Measurements from ENCODE around the gene IMPACT.
A peak's percentile ranks its signal among the peaks of the same experiment; 100 is the strongest.

The IMPACT gene

GRCh38 chr18:24446953-24447538 lies 20.6 kb downstream of the IMPACT start:
- Histone ChIP-seq H3K27me3 (replicated peaks; ENCODE audit: control insufficient read depth, insufficient read depth, low read length, poor library complexity, severe bottlenecking) (no peaks in the 10 kb centered on the region), H3K27ac (ENCODE audit: insufficient read depth, low read length, poor library complexity, severe bottlenecking) (no peak overlapping the region), H3K4me3 (ENCODE audit: insufficient read depth, low read depth, low read length, poor library complexity, severe bottlenecking) (no peak overlapping the region), H3K9me3 (ENCODE audit: control insufficient read depth, low read length) (no peaks in the 10 kb centered on the region), H3K36me3 (ENCODE audit: control insufficient read depth, insufficient read depth, low read length) (peaks cover 21% of the 10 kb centered on the region), H3K4me1 (ENCODE audit: control insufficient read depth, insufficient read depth, low read length, poor library complexity, severe bottlenecking) (no peaks in the 10 kb centered on the region)
- DNase-seq, result no peak

GRCh38 chr18:24447961-24448360 lies 21.5 kb downstream of the IMPACT start:
- Histone ChIP-seq H3K9me3 (ENCODE audit: control insufficient read depth, low read length) (no peaks in the 10 kb centered on the region), H3K36me3 (ENCODE audit: control insufficient read depth, insufficient read depth, low read length) (peaks cover 21% of the 10 kb centered on the region), H3K27me3 (replicated peaks; ENCODE audit: control insufficient read depth, insufficient read depth, low read length, poor library complexity, severe bottlenecking) (no peaks in the 10 kb centered on the region), H3K4me3 (ENCODE audit: insufficient read depth, low read depth, low read length, poor library complexity, severe bottlenecking) (no peak overlapping the region), H3K27ac (ENCODE audit: insufficient read depth, low read length, poor library complexity, severe bottlenecking) (no peak overlapping the region), H3K4me1 (ENCODE audit: control insufficient read depth, insufficient read depth, low read length, poor library complexity, severe bottlenecking) (no peaks in the 10 kb centered on the region)
- no peak for DNase-seq

GRCh38 chr18:24456549-24456948 lies 30.1 kb downstream of the IMPACT start:
- H3K4me1 ChIP-seq (ENCODE audit: control insufficient read depth, insufficient read depth, low read length, poor library complexity, severe bottlenecking), result no peaks in the 10 kb centered on the region
- H3K9me3 ChIP-seq (ENCODE audit: control insufficient read depth, low read length), result no peaks in the 10 kb centered on the region
- H3K27me3 ChIP-seq (replicated peaks; ENCODE audit: control insufficient read depth, insufficient read depth, low read length, poor library complexity, severe bottlenecking), result no peaks in the 10 kb centered on the region
- DNase-seq, result no peak
- no peaks in the 10 kb centered on the region for H3K36me3 ChIP-seq (ENCODE audit: control insufficient read depth, insufficient read depth, low read length)
- no peak overlapping the region for H3K27ac ChIP-seq (ENCODE audit: insufficient read depth, low read length, poor library complexity, severe bottlenecking)
- H3K4me3 ChIP-seq (ENCODE audit: insufficient read depth, low read depth, low read length, poor library complexity, severe bottlenecking), result no peak overlapping the region

GRCh38 chr18:24459772-24460171 lies 33.3 kb downstream of the IMPACT start:
- no peaks in the 10 kb centered on the region for H3K27me3 ChIP-seq (replicated peaks; ENCODE audit: control insufficient read depth, insufficient read depth, low read length, poor library complexity, severe bottlenecking)

GRCh38 chr18:24460388-24460787 lies 33.9 kb downstream of the IMPACT start, which contains the start of gene HRH4:
Gene HRH4 (plus strand): TSS chr18:24460637. CDS start chr18:24460729, 92 bp downstream.
- DNase-seq, result no peak
- Histone ChIP-seq H3K27ac (ENCODE audit: insufficient read depth, low read length, poor library complexity, severe bottlenecking) (peak within 1 kb of the TSS; percentile 2), H3K9me3 (ENCODE audit: control insufficient read depth, low read length) (no peaks in the 10 kb centered on the region), H3K36me3 (ENCODE audit: control insufficient read depth, insufficient read depth, low read length) (no peaks in the 10 kb centered on the region), H3K4me1 (ENCODE audit: control insufficient read depth, insufficient read depth, low read length, poor library complexity, severe bottlenecking) (no peaks in the 10 kb centered on the region), H3K4me3 (ENCODE audit: insufficient read depth, low read depth, low read length, poor library complexity, severe bottlenecking) (no peak within 1 kb of the TSS), H3K27me3 (replicated peaks; ENCODE audit: control insufficient read depth, insufficient read depth, low read length, poor library complexity, severe bottlenecking) (no peaks in the 10 kb centered on the region)

More at GRCh38 chr18:24459772-24460171, 33.3 kb downstream of the IMPACT start:
- Histone ChIP-seq H3K9me3 (ENCODE audit: control insufficient read depth, low read length) (no peaks in the 10 kb centered on the region), H3K4me3 (ENCODE audit: insufficient read depth, low read depth, low read length, poor library complexity, severe bottlenecking) (no peak overlapping the region), H3K27ac (ENCODE audit: insufficient read depth, low read length, poor library complexity, severe bottlenecking) (no peak overlapping the region), H3K36me3 (ENCODE audit: control insufficient read depth, insufficient read depth, low read length) (no peaks in the 10 kb centered on the region), H3K4me1 (ENCODE audit: control insufficient read depth, insufficient read depth, low read length, poor library complexity, severe bottlenecking) (no peaks in the 10 kb centered on the region)
- DNase-seq, result no peak

GRCh38 chr18:24461996-24462395 lies 35.5 kb downstream of the IMPACT start:
- no peaks in the 10 kb centered on the region for H3K36me3 ChIP-seq (ENCODE audit: control insufficient read depth, insufficient read depth, low read length)
- no peak overlapping the region for H3K27ac ChIP-seq (ENCODE audit: insufficient read depth, low read length, poor library complexity, severe bottlenecking)
- no peaks in the 10 kb centered on the region for H3K4me1 ChIP-seq (ENCODE audit: control insufficient read depth, insufficient read depth, low read length, poor library complexity, severe bottlenecking)
- no peaks in the 10 kb centered on the region for H3K27me3 ChIP-seq (replicated peaks; ENCODE audit: control insufficient read depth, insufficient read depth, low read length, poor library complexity, severe bottlenecking)
- H3K4me3 ChIP-seq (ENCODE audit: insufficient read depth, low read depth, low read length, poor library complexity, severe bottlenecking), result no peak overlapping the region
- no peak for DNase-seq
- H3K9me3 ChIP-seq (ENCODE audit: control insufficient read depth, low read length), result no peaks in the 10 kb centered on the region

- Histone ChIP-seq H3K4me1 (ENCODE audit: control insufficient read depth, insufficient read depth, low read length, poor library complexity, severe bottlenecking) (no peaks in the 10 kb centered on the region), H3K27me3 (replicated peaks; ENCODE audit: control insufficient read depth, insufficient read depth, low read length, poor library complexity, severe bottlenecking) (no peaks in the 10 kb centered on the region), H3K4me3 (ENCODE audit: insufficient read depth, low read depth, low read length, poor library complexity, severe bottlenecking) (no peak overlapping the region), H3K9me3 (ENCODE audit: control insufficient read depth, low read length) (no peaks in the 10 kb centered on the region), H3K27ac (ENCODE audit: insufficient read depth, low read length, poor library complexity, severe bottlenecking) (no peak overlapping the region), H3K36me3 (ENCODE audit: control insufficient read depth, insufficient read depth, low read length) (no peaks in the 10 kb centered on the region)
- no peak for DNase-seq
These were observed 36.6 kb downstream of the IMPACT start for GRCh38 chr18:24462838-24463775.

- no peaks in the 10 kb centered on the region for H3K36me3 ChIP-seq (ENCODE audit: control insufficient read depth, insufficient read depth, low read length)
- H3K4me1 ChIP-seq (ENCODE audit: control insufficient read depth, insufficient read depth, low read length, poor library complexity, severe bottlenecking), result no peaks in the 10 kb centered on the region
- DNase-seq, result no peak
- H3K27ac ChIP-seq (ENCODE audit: insufficient read depth, low read length, poor library complexity, severe bottlenecking), result no peak overlapping the region
- no peak overlapping the region for H3K4me3 ChIP-seq (ENCODE audit: insufficient read depth, low read depth, low read length, poor library complexity, severe bottlenecking)
- no peaks in the 10 kb centered on the region for H3K27me3 ChIP-seq (replicated peaks; ENCODE audit: control insufficient read depth, insufficient read depth, low read length, poor library complexity, severe bottlenecking)
- no peaks in the 10 kb centered on the region for H3K9me3 ChIP-seq (ENCODE audit: control insufficient read depth, low read length)
These were observed 39.0 kb downstream of the IMPACT start for GRCh38 chr18:24465486-24465885.

GRCh38 chr18:24466771-24467170 lies 40.3 kb downstream of the IMPACT start:
- Histone ChIP-seq H3K36me3 (ENCODE audit: control insufficient read depth, insufficient read depth, low read length) (no peaks in the 10 kb centered on the region), H3K27ac (ENCODE audit: insufficient read depth, low read length, poor library complexity, severe bottlenecking) (no peak overlapping the region), H3K9me3 (ENCODE audit: control insufficient read depth, low read length) (no peaks in the 10 kb centered on the region), H3K27me3 (replicated peaks; ENCODE audit: control insufficient read depth, insufficient read depth, low read length, poor library complexity, severe bottlenecking) (no peaks in the 10 kb centered on the region), H3K4me3 (ENCODE audit: insufficient read depth, low read depth, low read length, poor library complexity, severe bottlenecking) (no peak overlapping the region), H3K4me1 (ENCODE audit: control insufficient read depth, insufficient read depth, low read length, poor library complexity, severe bottlenecking) (no peaks in the 10 kb centered on the region)
- no peak for DNase-seq

GRCh38 chr18:24470022-24470618 lies 43.6 kb downstream of the IMPACT start:
- Histone ChIP-seq H3K27me3 (replicated peaks; ENCODE audit: control insufficient read depth, insufficient read depth, low read length, poor library complexity, severe bottlenecking) (no peaks in the 10 kb centered on the region), H3K4me3 (ENCODE audit: insufficient read depth, low read depth, low read length, poor library complexity, severe bottlenecking) (no peak overlapping the region), H3K36me3 (ENCODE audit: control insufficient read depth, insufficient read depth, low read length) (no peaks in the 10 kb centered on the region), H3K27ac (ENCODE audit: insufficient read depth, low read length, poor library complexity, severe bottlenecking) (no peak overlapping the region), H3K9me3 (ENCODE audit: control insufficient read depth, low read length) (no peaks in the 10 kb centered on the region), H3K4me1 (ENCODE audit: control insufficient read depth, insufficient read depth, low read length, poor library complexity, severe bottlenecking) (no peaks in the 10 kb centered on the region)
- no peak for DNase-seq

Measured in effector memory CD4-positive, alpha-beta T cell (primary cell).